NOMO-1 (cell line): ENCODE measurements around the gene APOM.

Experiments
- DNase-seq, 2 experiments: peaks; one replicate each; lab custom pipeline; 2025; ENCODE audit not compliant: unreplicated experiment in 2 of 2; lab: John Stamatoyannopoulos, UW

The APOM gene

DNA sequence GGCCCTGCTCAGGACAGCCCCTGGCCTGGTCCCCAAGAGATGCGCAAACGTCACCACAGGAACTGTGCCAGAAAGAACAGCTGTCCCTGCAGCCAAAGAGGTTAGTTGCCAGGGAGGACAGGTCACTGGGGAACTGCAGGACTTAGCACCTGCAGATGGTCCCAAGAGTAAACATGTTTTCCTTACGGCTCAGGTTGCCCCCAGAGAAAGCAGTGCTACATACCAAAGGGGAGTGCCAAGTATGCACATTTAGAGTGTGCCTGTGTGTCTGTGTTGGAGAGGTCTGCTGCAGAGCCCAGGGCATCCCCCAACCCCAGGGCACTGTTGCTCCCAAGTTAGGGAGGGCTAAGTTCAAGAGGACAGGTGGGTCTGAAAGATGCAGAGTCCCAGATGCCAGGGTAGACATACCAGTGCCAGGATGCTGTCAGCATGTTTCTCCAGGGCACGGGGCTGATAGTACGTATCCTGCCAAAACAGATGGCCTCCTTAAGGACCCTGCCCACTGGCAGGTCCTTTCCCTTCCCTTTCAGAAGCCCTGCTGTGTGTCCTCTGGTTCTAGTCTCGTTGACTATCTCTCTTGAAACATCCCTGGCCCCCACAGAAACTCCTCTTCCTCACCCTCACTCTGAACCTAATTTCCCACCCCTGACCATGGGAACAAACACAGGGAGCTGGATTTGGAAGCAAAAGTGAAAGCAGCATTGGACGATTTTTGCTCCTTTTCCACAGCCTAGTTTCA lies 46.1 kb downstream of the APOM start:
- no peak for DNase-seq

GRCh38 chr6:31702405-31702818 lies 46.7 kb downstream of the APOM start:
- DNase-seq: no peak

GRCh38 chr6:31702819-31703716 lies 47.4 kb downstream of the APOM start, which contains the start of gene ABHD16A:
Gene ABHD16A (minus strand): TSS chr6:31703324. CDS start chr6:31703281, 43 bp downstream.
- peak; percentile 96 to 97 for DNase-seq

- no peak for DNase-seq
These were observed 50.2 kb downstream of the APOM start for GRCh38 chr6:31705931-31706330.

DNA sequence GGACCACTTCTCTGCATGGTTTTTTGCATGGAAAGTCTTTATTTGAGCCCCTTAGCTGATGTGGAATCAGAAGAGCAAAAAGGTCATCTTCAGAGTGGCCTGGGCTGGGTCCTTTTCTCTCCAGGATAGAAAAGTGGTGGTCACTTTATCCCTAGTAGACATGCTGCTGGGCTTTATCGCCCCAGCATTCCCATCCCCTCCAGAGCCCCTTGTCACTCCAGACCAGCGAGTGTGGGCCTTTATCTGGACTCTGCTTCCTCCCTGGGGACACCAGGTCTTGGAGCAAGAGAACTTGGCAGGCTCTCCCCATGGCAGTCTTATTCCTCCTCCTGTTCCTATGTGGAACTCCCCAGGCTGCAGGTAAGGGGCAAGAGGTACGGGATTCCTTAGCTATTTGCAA lies 50.9 kb downstream of the APOM start, which contains the start of gene LY6G6F:
Gene LY6G6F (plus strand): TSS at position 268 of the 400 bp plus-strand sequence. CDS start 41 bp downstream, at position 309.
- DNase-seq: no peak

DNA sequence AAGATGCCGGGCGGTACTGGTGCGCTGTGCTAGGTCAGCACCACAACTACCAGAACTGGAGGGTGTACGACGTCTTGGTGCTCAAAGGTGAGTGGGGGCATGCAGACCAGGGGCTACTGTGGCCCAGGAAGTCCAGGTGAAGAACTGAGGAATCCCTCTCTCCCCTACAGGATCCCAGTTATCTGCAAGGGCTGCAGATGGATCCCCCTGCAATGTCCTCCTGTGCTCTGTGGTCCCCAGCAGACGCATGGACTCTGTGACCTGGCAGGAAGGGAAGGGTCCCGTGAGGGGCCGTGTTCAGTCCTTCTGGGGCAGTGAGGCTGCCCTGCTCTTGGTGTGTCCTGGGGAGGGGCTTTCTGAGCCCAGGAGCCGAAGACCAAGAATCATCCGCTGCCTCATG lies 52.0 kb downstream of the APOM start:
- DNase-seq: no peak
